Loucy (cell line): ENCODE results near the gene PHTF1.
A peak's percentile ranks its signal among the peaks of the same experiment; 100 is the strongest.

Experiments used
- H2AFZ ChIP-seq: fragments of 200-600 bp; sonication (generic); 2 replicates; pipeline ENCODE4 v1.6.0; 2016; ENCODE audit warnings: antibody characterized with exemption, mild to moderate bottlenecking, low read length, moderate library complexity
- H3F3A ChIP-seq: fragments of 200-600 bp; 2 replicates; pipeline ENCODE4 v1.6.0; 2016; ENCODE audit warnings: antibody characterized with exemption, low read depth, mild to moderate bottlenecking
- H3K27me3 ChIP-seq: fragments of 200-600 bp; sonication (generic); 2 replicates; pipeline ENCODE4 v1.6.1; 2014; ENCODE audit warnings: low read length, mild to moderate bottlenecking; ENCODE audit not compliant: insufficient read depth, poor library complexity, severe bottlenecking
- H3K36me3 ChIP-seq: fragments of 200-600 bp; sonication (generic); 2 replicates; pipeline ENCODE4 v1.6.1; 2016; ENCODE audit warnings: low read length; ENCODE audit not compliant: insufficient read depth
- H3K4me1 ChIP-seq: fragments of 200-600 bp; sonication (generic); 2 replicates; pipeline ENCODE4 v1.5.1; 2014; ENCODE audit warnings: low read length, mild to moderate bottlenecking; ENCODE audit not compliant: insufficient read depth, poor library complexity, severe bottlenecking
- H3K4me2 ChIP-seq: fragments of 200-600 bp; sonication (generic); 2 replicates; pipeline ENCODE4 v1.6.0; 2014; ENCODE audit warnings: antibody characterized with exemption, low read length, low read depth, mild to moderate bottlenecking; ENCODE audit not compliant: poor library complexity, severe bottlenecking
- H3K4me3 ChIP-seq: fragments of 200-600 bp; sonication (generic); 2 replicates; pipeline ENCODE4 v1.5.1; 2014; ENCODE audit warnings: low read length, mild to moderate bottlenecking, mixed read lengths; ENCODE audit not compliant: poor library complexity, severe bottlenecking
- H3K79me2 ChIP-seq: fragments of 200-600 bp; sonication (generic); 2 replicates; pipeline ENCODE4 v1.6.1; 2014; ENCODE audit warnings: low read length; ENCODE audit not compliant: insufficient read depth
- H3K9ac ChIP-seq: fragments of 200-600 bp; sonication (generic); 2 replicates; pipeline ENCODE4 v1.6.0; 2014; ENCODE audit warnings: mild to moderate bottlenecking, low read depth, low read length, moderate library complexity; ENCODE audit not compliant: poor library complexity, severe bottlenecking
- H3K9me2 ChIP-seq: fragments of 200-600 bp; sonication (generic); replicated peaks from 2 replicates; pipeline ENCODE4 v1.6.1; 2016; ENCODE audit warnings: low read depth, low read length, mixed read lengths
- H3K9me3 ChIP-seq: fragments of 200-600 bp; sonication (generic); 2 replicates; pipeline ENCODE4 v1.6.1; 2014; ENCODE audit warnings: mild to moderate bottlenecking, antibody characterized with exemption, low read length, low read depth; ENCODE audit not compliant: insufficient read depth
- H4K20me1 ChIP-seq: fragments of 200-600 bp; sonication (generic); 2 replicates; pipeline ENCODE4 v1.6.0; 2014; ENCODE audit warnings: antibody characterized with exemption, low read length, mild to moderate bottlenecking; ENCODE audit not compliant: insufficient read depth, poor library complexity, severe bottlenecking
- EZH2phosphoT487 ChIP-seq: fragments of 200-600 bp; IDR thresholded peaks from 2 replicates; pipeline ENCODE4 v1.6.1; 2018; ENCODE audit warnings: antibody characterized with exemption, mild to moderate bottlenecking, moderate library complexity, borderline replicate concordance
- TF ChIP-seq, protein P1 (sequence below): fragments of 200-600 bp; sonication (generic); conservative IDR thresholded peaks from 2 replicates; pipeline ENCODE4 v1.5.1; 2014; ENCODE audit warnings: mild to moderate bottlenecking, antibody characterized with exemption, low read length

The PHTF1 gene

GRCh38 chr1:113782406-113782805 is 23.1 kb upstream of the PHTF1 start:
- Histone ChIP-seq H3K36me3 (peaks cover 7% of the 10 kb centered on the region; the same call in 1 of the 2 replicates), H4K20me1 (peaks cover 63% of the 10 kb centered on the region), H3K9me3 (no peaks in the 10 kb centered on the region), H3F3A (peaks cover 10% of the 10 kb centered on the region; the same call in 1 of the 2 replicates), H3K9me2 (no peaks in the 10 kb centered on the region), H3K79me2 (peaks cover 88% of the 10 kb centered on the region), H3K27me3 (no peaks in the 10 kb centered on the region), H3K9ac (no peak overlapping the region), H2AFZ (no peak overlapping the region), H3K4me2 (no peak overlapping the region), H3K4me1 (peaks cover 54% of the 10 kb centered on the region), H3K4me3 (no peak overlapping the region)
- no peak for TF ChIP-seq EZH2phosphoT487
- TF ChIP-seq, protein P1, sequence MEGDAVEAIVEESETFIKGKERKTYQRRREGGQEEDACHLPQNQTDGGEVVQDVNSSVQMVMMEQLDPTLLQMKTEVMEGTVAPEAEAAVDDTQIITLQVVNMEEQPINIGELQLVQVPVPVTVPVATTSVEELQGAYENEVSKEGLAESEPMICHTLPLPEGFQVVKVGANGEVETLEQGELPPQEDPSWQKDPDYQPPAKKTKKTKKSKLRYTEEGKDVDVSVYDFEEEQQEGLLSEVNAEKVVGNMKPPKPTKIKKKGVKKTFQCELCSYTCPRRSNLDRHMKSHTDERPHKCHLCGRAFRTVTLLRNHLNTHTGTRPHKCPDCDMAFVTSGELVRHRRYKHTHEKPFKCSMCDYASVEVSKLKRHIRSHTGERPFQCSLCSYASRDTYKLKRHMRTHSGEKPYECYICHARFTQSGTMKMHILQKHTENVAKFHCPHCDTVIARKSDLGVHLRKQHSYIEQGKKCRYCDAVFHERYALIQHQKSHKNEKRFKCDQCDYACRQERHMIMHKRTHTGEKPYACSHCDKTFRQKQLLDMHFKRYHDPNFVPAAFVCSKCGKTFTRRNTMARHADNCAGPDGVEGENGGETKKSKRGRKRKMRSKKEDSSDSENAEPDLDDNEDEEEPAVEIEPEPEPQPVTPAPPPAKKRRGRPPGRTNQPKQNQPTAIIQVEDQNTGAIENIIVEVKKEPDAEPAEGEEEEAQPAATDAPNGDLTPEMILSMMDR, result no peak

- Histone ChIP-seq H3K36me3 (peaks cover 22% of the 10 kb centered on the region; the same call in 1 of the 2 replicates), H3K9ac (peak overlapping the region; percentile 39), H4K20me1 (peaks cover 63% of the 10 kb centered on the region), H3K4me3 (peak overlapping the region; percentile 53), H3K9me2 (no peaks in the 10 kb centered on the region), H2AFZ (no peak overlapping the region), H3K27me3 (no peaks in the 10 kb centered on the region), H3K4me1 (peaks cover 49% of the 10 kb centered on the region), H3K9me3 (no peaks in the 10 kb centered on the region), H3F3A (peaks cover 10% of the 10 kb centered on the region; the same call in 1 of the 2 replicates), H3K79me2 (peaks cover 74% of the 10 kb centered on the region), H3K4me2 (peak overlapping the region; percentile 66)
- no peak for TF ChIP-seq EZH2phosphoT487
- TF ChIP-seq, protein P1, result no peak
Measured at GRCh38 chr1:113780374-113781146, 21.3 kb upstream of the PHTF1 start.

DNA sequence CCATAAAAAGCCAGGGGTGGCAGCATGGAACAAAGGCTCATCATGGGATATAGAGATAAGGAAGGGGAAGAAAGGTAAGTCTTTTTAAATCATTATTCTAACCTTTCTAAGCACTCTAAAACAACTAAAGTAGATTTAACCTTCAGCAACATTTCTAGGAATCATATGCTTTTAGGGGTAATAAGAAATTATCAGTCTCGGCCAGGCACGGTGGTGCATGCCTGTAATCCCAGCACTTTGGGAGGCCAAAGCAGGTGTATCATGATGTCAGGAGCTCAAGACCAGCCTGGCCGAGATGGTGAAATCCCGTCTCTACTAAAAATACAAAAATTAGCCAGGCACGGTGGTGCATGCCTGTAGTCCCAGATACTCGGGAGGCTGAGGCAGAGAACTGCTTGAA is 20.3 kb upstream of the PHTF1 start:
- Histone ChIP-seq H3K4me2 (no peak overlapping the region), H3K4me1 (peaks cover 44% of the 10 kb centered on the region), H3K36me3 (peaks cover 25% of the 10 kb centered on the region; the same call in 1 of the 2 replicates), H3K9ac (no peak overlapping the region), H2AFZ (no peak overlapping the region), H3K27me3 (no peaks in the 10 kb centered on the region), H3K9me3 (no peaks in the 10 kb centered on the region), H3F3A (peaks cover 10% of the 10 kb centered on the region; the same call in 1 of the 2 replicates), H3K9me2 (no peaks in the 10 kb centered on the region), H3K79me2 (peaks cover 66% of the 10 kb centered on the region), H4K20me1 (peaks cover 53% of the 10 kb centered on the region), H3K4me3 (no peak overlapping the region)
- TF ChIP-seq, protein P1, result no peak
- no peak for TF ChIP-seq EZH2phosphoT487
